Type B pancreatic cell (in vitro differentiated cells): ENCODE results near the gene SPAM1. TPM values are rescaled to one million over a fixed set of nuclear protein-coding genes. Genes with fewer than 3 reads are reported as not detected.

Experiments used
- DNase-seq: peaks from one replicate; pipeline ENCODE4 v3.0.0; 2021; ENCODE audit warnings: mixed read lengths; ENCODE audit not compliant: unreplicated experiment; ENCODE audit errors: extremely low spot score
- H3K27ac Mint-ChIP-seq: 2 replicates; pipeline ENCODE4 v1.8.0; 2021; ENCODE audit warnings: mild to moderate bottlenecking, mixed read lengths
- H3K27me3 Mint-ChIP-seq: 2 replicates; pipeline ENCODE4 v1.8.0; 2021; ENCODE audit warnings: mixed read lengths
- H3K36me3 Mint-ChIP-seq: 2 replicates; pipeline ENCODE4 v1.8.0; 2021; ENCODE audit warnings: mixed read lengths
- H3K4me1 Mint-ChIP-seq: one replicate; pipeline ENCODE4 v1.8.0; 2021; ENCODE audit warnings: mixed read lengths; ENCODE audit not compliant: unreplicated experiment
- H3K4me3 Mint-ChIP-seq: 2 replicates; pipeline ENCODE4 v1.8.0; 2021; ENCODE audit warnings: mild to moderate bottlenecking, mixed read lengths
- H3K9me3 Mint-ChIP-seq: 2 replicates; pipeline ENCODE4 v1.8.0; 2021; ENCODE audit warnings: mixed read lengths
- CTCF ChIP-seq: fragments of 200-600 bp; sonication (generic); conservative IDR thresholded peaks from 2 replicates; pipeline ENCODE4 v1.5.0; 2021; ENCODE audit warnings: antibody characterized with exemption, mild to moderate bottlenecking
- total RNA-seq: library from RNA; stranded (reverse); gene quantifications from 2 replicates; pipeline ENCODE4 v1.2.1, GENCODE V29; 2021; ENCODE audit warnings: low replicate concordance

Gene SPAM1
- total RNA-seq, 1 donor from 2014 or later, result not detected

- peaks cover 6% of the 10 kb centered on the region for H3K4me1 Mint-ChIP-seq
- TF ChIP-seq CTCF, result no peak
- no peaks in the 10 kb centered on the region for H3K27me3 Mint-ChIP-seq
- no peak overlapping the region for H3K27ac Mint-ChIP-seq
- H3K9me3 Mint-ChIP-seq, result no peaks in the 10 kb centered on the region
- H3K36me3 Mint-ChIP-seq, result no peaks in the 10 kb centered on the region
- no peak for DNase-seq
- H3K4me3 Mint-ChIP-seq, result no peak overlapping the region
These were observed 6.7 kb upstream of the SPAM1 start for GRCh38 chr7:123918309-123918708.

GRCh38 chr7:123923599-123923998 lies 1.4 kb upstream of the SPAM1 start:
- no peak overlapping the region for H3K27ac Mint-ChIP-seq
- no peak for TF ChIP-seq CTCF
- no peak overlapping the region for H3K4me3 Mint-ChIP-seq
- DNase-seq, result no peak
- H3K36me3 Mint-ChIP-seq, result no peaks in the 10 kb centered on the region
- H3K9me3 Mint-ChIP-seq, result no peaks in the 10 kb centered on the region
- no peaks in the 10 kb centered on the region for H3K4me1 Mint-ChIP-seq
- H3K27me3 Mint-ChIP-seq, result no peaks in the 10 kb centered on the region

- H3K27me3 Mint-ChIP-seq, result no peaks in the 10 kb centered on the region
- DNase-seq, result no peak
- no peak overlapping the region for H3K27ac Mint-ChIP-seq
- no peak overlapping the region for H3K4me3 Mint-ChIP-seq
- H3K4me1 Mint-ChIP-seq, result no peaks in the 10 kb centered on the region
- H3K36me3 Mint-ChIP-seq, result no peaks in the 10 kb centered on the region
- TF ChIP-seq CTCF, result no peak
- no peaks in the 10 kb centered on the region for H3K9me3 Mint-ChIP-seq
These were observed 4.1 kb downstream of the SPAM1 start for GRCh38 chr7:123929107-123929506.

- no peaks in the 10 kb centered on the region for H3K9me3 Mint-ChIP-seq
- H3K4me3 Mint-ChIP-seq, result no peak overlapping the region
- DNase-seq, result no peak
- H3K36me3 Mint-ChIP-seq, result no peaks in the 10 kb centered on the region
- H3K27me3 Mint-ChIP-seq, result no peaks in the 10 kb centered on the region
- H3K27ac Mint-ChIP-seq, result no peak overlapping the region
- H3K4me1 Mint-ChIP-seq, result no peaks in the 10 kb centered on the region
- no peak for TF ChIP-seq CTCF
These were observed 4.6 kb downstream of the SPAM1 start for GRCh38 chr7:123929655-123930054.

- Mint-ChIP-seq H3K27ac (no peak overlapping the region), H3K9me3 (peaks cover 5% of the 10 kb centered on the region), H3K4me3 (no peak overlapping the region), H3K4me1 (no peaks in the 10 kb centered on the region), H3K27me3 (no peaks in the 10 kb centered on the region), H3K36me3 (no peaks in the 10 kb centered on the region)
- DNase-seq, result no peak
- TF ChIP-seq CTCF, result no peak
These were observed 10.7 kb downstream of the SPAM1 start for GRCh38 chr7:123935436-123936381.
